ENCODE data around the gene SLC39A7. TPM values are rescaled to one million over a fixed set of nuclear protein-coding genes. Genes with fewer than 3 reads are reported as not detected.

The SLC39A7 gene
- total and polyA plus RNA-seq, 2 of the 13 experiments (the other 11 are each of a cell fraction or from before 2014, with no cell fraction given), result 142 to 229 TPM

- peak; percentile 92 for TF ChIP-seq ZNF280D (CRISPR knock-in tag; IDR thresholded peaks at IDR 0.05)
- TF ChIP-seq HMG20B (CRISPR knock-in tag; conservative IDR thresholded peaks at IDR 0.05), result peak; percentile 96
- 0 out of 2 replicates have a peak, but pooled peaks have one; percentile 38 for TF ChIP-seq CCDC6 (CRISPR knock-in tag; IDR thresholded peaks at IDR 0.05)
- TF ChIP-seq HMGXB3 (CRISPR knock-in tag; IDR thresholded peaks at IDR 0.05; ENCODE audit: borderline replicate concordance), result peak; percentile 87
- no peak for TF ChIP-seq ZNF142 (CRISPR knock-in tag; IDR thresholded peaks at IDR 0.05)
- 0 out of 2 replicates have a peak, but pooled peaks have one; percentile 73 for TF ChIP-seq ZNF672 (CRISPR knock-in tag; IDR thresholded peaks at IDR 0.05)
- no peak for TF ChIP-seq GLI4 (CRISPR knock-in tag; IDR thresholded peaks at IDR 0.05; ENCODE audit: borderline replicate concordance)
- TF ChIP-seq MXD1 (CRISPR knock-in tag; IDR thresholded peaks at IDR 0.05), result no peak
- TF ChIP-seq HOXA3 (CRISPR knock-in tag; IDR thresholded peaks at IDR 0.05), result peak; percentile 82; the same call in 1 of the 2 replicates
- TF ChIP-seq TBX2 (CRISPR knock-in tag; IDR thresholded peaks at IDR 0.05; ENCODE audit: borderline replicate concordance), result peak; percentile 84; the same call in 1 of the 2 replicates
- peak; percentile 97 for TF ChIP-seq FOXA3 (CRISPR knock-in tag; IDR thresholded peaks at IDR 0.05)
- TF ChIP-seq MIER2 (CRISPR knock-in tag; IDR thresholded peaks at IDR 0.05), result peak; percentile 80
- peak; percentile 94 for TF ChIP-seq NCOA2 (CRISPR knock-in tag; IDR thresholded peaks at IDR 0.05)
- TF ChIP-seq HDAC1 (CRISPR knock-in tag; IDR thresholded peaks at IDR 0.05), result peak; percentile 95
- peak; percentile 93; the same call in 1 of the 2 replicates for TF ChIP-seq KDM1A (CRISPR knock-in tag; IDR thresholded peaks at IDR 0.05)
- TF ChIP-seq SAP130 (CRISPR knock-in tag; IDR thresholded peaks at IDR 0.05; ENCODE audit: low read depth), result peak; percentile 98
Observed at GRCh38 chr6:33198159-33198852, 2.4 kb upstream of the SLC39A7 start (continued).
